K562 (cell line): Measurements from ENCODE around the gene DEK. TPM values are rescaled to one million over a fixed set of nuclear protein-coding genes. Genes with fewer than 3 reads are reported as not detected.

ENCODE experiments used
- ATAC-seq: fragments of 200-7000 bp; cut with Tn5 transposase; 3 replicates; pipeline ENCODE4 v1.9.1; 2020; ENCODE audit warnings: moderate library complexity
- BruUV-seq: library from RNA; stranded (reverse); fragments of 400-500 nt; replicated peaks from 2 replicates; lab custom pipeline; 2021; lab: Mats Ljungman, UMichigan
- CTCF ChIA-PET: fragments of 300-600 bp; formaldehyde crosslinking; extraction: SDS; loops from one replicate; lab custom pipeline; 2021; ENCODE audit warnings: low intra/inter-chr PET ratio; lab: Yijun Ruan, JAX
- POLR2A ChIA-PET: fragments of 300-600, 350-650 bp; sonication (Branson Sonifier 250); formaldehyde crosslinking; extraction: SDS; loops from one replicate; lab custom pipeline; 2021; ENCODE audit warnings: antibody characterized with exemption, inconsistent platforms; lab: Yijun Ruan, JAX
- DNase-seq, 4 experiments: peaks; one replicate each; pipeline versions ENCODE4 v3.0.0 to v3.0.0-alpha.2; 2011 to 2018; ENCODE audit warnings: low spot score in 3 of 4, mixed read lengths in 3 of 4; ENCODE audit errors: extremely low read depth in 1 of 4
- FAIRE-seq: peaks from 2 replicates; lab custom pipeline; 2011; peaks lifted over from hg19 to GRCh38; lab: Jason Lieb, UNC
- H2AFZ ChIP-seq: 2 replicates; pipeline ENCODE4 v1.6.0; 2011; ENCODE audit warnings: low read depth, low read length, control low read depth, inconsistent platforms
- H3K27ac ChIP-seq: fragments of 200-600 bp; 3 replicates; pipeline ENCODE4 v1.8.0; 2011; ENCODE audit warnings: low read depth, mild to moderate bottlenecking, control low read depth, inconsistent platforms, low read length, moderate library complexity, mixed read lengths; ENCODE audit errors: extremely low read depth
- H3K27me3 ChIP-seq, 2 experiments: fragments of 300-600 bp in 1 of 2; 2 replicates in 1 of 2; 3 replicates in 1 of 2; pipeline versions ENCODE4 v1.6.0 to v1.8.0; 2011; ENCODE audit warnings: inconsistent platforms in 2 of 2, low read length in 2 of 2, mild to moderate bottlenecking in 1 of 2, mixed read lengths in 1 of 2, moderate library complexity in 1 of 2; ENCODE audit not compliant: control insufficient read depth in 2 of 2, insufficient read depth in 2 of 2
- H3K36me3 ChIP-seq: fragments of 300-600 bp; 3 replicates; pipeline ENCODE4 v1.8.0; 2011; ENCODE audit warnings: mild to moderate bottlenecking, low read length, inconsistent platforms; ENCODE audit not compliant: control insufficient read depth, insufficient read depth
- H3K4me1 ChIP-seq, 2 experiments: fragments of 200-600 bp in 1 of 2; replicated peaks in 1 of 2; 2 replicates in 1 of 2; 3 replicates in 1 of 2; pipeline versions ENCODE4 v1.5.1 to v1.8.0; 2011; ENCODE audit warnings: inconsistent platforms in 2 of 2, low read length in 2 of 2, mild to moderate bottlenecking in 1 of 2, mixed read lengths in 1 of 2, moderate library complexity in 1 of 2; ENCODE audit not compliant: control insufficient read depth in 2 of 2, insufficient read depth in 2 of 2
- H3K4me2 ChIP-seq: 2 replicates; pipeline ENCODE4 v1.6.1; 2011; ENCODE audit warnings: low read length, control low read depth, inconsistent platforms, mixed read lengths; ENCODE audit not compliant: insufficient read depth
- H3K4me3 ChIP-seq: fragments of 200-600 bp; sonication (generic), shearing (Covaris generic); 2 replicates; pipeline ENCODE4 v1.5.1; 2016; ENCODE audit warnings: control low read depth, inconsistent platforms
- H3K79me2 ChIP-seq: fragments of 200-600 bp; 3 replicates; pipeline ENCODE4 v1.8.0; 2011; ENCODE audit warnings: low read length, inconsistent platforms; ENCODE audit not compliant: control insufficient read depth, insufficient read depth
- H3K9ac ChIP-seq, 2 experiments: 2 replicates each; pipeline versions ENCODE4 v1.6.0 to v1.6.1; 2011; ENCODE audit warnings: low read depth in 2 of 2, low read length in 2 of 2, control low read depth in 1 of 2, inconsistent platforms in 1 of 2, mild to moderate bottlenecking in 1 of 2, mixed read lengths in 1 of 2; ENCODE audit not compliant: insufficient read depth in 1 of 2
- H3K9me1 ChIP-seq: one replicate; pipeline ENCODE4 v1.6.0; 2011; ENCODE audit warnings: inconsistent platforms, mild to moderate bottlenecking, low read length, moderate library complexity; ENCODE audit not compliant: control insufficient read depth, insufficient read depth
- H3K9me3 ChIP-seq: replicated peaks from 2 replicates; pipeline ENCODE4 v1.5.1; 2011; ENCODE audit warnings: low read depth, low read length, inconsistent platforms; ENCODE audit not compliant: control insufficient read depth, insufficient read depth
- H4K20me1 ChIP-seq: replicated peaks from 2 replicates; pipeline ENCODE4 v1.6.1; 2011; ENCODE audit warnings: low read length, inconsistent platforms, mixed read lengths; ENCODE audit not compliant: control insufficient read depth, insufficient read depth
- CBX2 ChIP-seq: fragments of 200-600 bp; sonication (generic); IDR thresholded peaks from one replicate; pipeline ENCODE4 v1.6.1; 2012; ENCODE audit warnings: mild to moderate bottlenecking, low read length, inconsistent platforms; ENCODE audit not compliant: insufficient read depth, poor library complexity, severe bottlenecking
- ETV5 ChIP-seq: sonication (generic); formaldehyde crosslinking; IDR thresholded peaks from 2 replicates; pipeline ENCODE4 v1.4.0; 2020; ENCODE audit warnings: low read depth, mild to moderate bottlenecking, missing genetic modification reagents
- HMGXB4 ChIP-seq: sonication (generic); formaldehyde crosslinking; IDR thresholded peaks from 2 replicates; pipeline ENCODE4 v1.8.1; 2023; ENCODE audit warnings: mild to moderate bottlenecking, missing genetic modification reagents
- KHSRP ChIP-seq: fragments of 450-650 bp; IDR thresholded peaks from 2 replicates; pipeline ENCODE4 v1.6.1; 2017
- MEIS2 ChIP-seq: fragments of 450-650 bp; IDR thresholded peaks from 2 replicates; pipeline ENCODE4 v1.6.1; 2014; ENCODE audit warnings: mild to moderate bottlenecking; ENCODE audit not compliant: partially characterized antibody
- NCOA4 ChIP-seq: fragments of 450-650 bp; IDR thresholded peaks from 2 replicates; pipeline ENCODE4 v1.6.1; 2018; ENCODE audit warnings: mild to moderate bottlenecking; ENCODE audit not compliant: partially characterized antibody
- NFE2L1 ChIP-seq: fragments of 450-650 bp; IDR thresholded peaks from 2 replicates; pipeline ENCODE4 v1.6.1; 2016; ENCODE audit warnings: missing genetic modification characterization, low read depth, mild to moderate bottlenecking, missing compliant biosample characterization, moderate library complexity, borderline replicate concordance
- NR1H2 ChIP-seq: sonication (generic); formaldehyde crosslinking; IDR thresholded peaks from 2 replicates; pipeline ENCODE4 v1.4.0; 2020; ENCODE audit warnings: mild to moderate bottlenecking, missing genetic modification reagents
- PTTG1 ChIP-seq: fragments of 450-650 bp; IDR thresholded peaks from 2 replicates; pipeline ENCODE4 v1.6.1; 2016; ENCODE audit warnings: low read depth, mild to moderate bottlenecking, missing genetic modification characterization, missing compliant biosample characterization
- RNF2 ChIP-seq: sonication (generic); IDR thresholded peaks from 2 replicates; pipeline ENCODE4 v1.6.1; 2016
- SETDB1 ChIP-seq: IDR thresholded peaks from one replicate; pipeline ENCODE4 v1.6.1; 2012; ENCODE audit warnings: low read length, control low read depth, inconsistent platforms
- SNRNP70 ChIP-seq: fragments of 200-400 bp; formaldehyde crosslinking; optimal IDR thresholded peaks from 2 replicates; pipeline ENCODE3; 2017; ENCODE audit warnings: low read depth, low read length
- ZNF583 ChIP-seq: fragments of 250-450 bp; sonication (Bioruptor Pico); IDR thresholded peaks from 2 replicates; pipeline ENCODE4 v1.4.0; 2020
- WGBS: fragments of 100-300 bp; shearing (Covaris generic); methylation state at CpG from one replicate; pipeline ENCODE4 v1.1.6; 2016; ENCODE audit warnings: low coverage, mixed read lengths; ENCODE audit not compliant: insufficient coverage; ENCODE audit errors: missing lambda C conversion rate; 5-methylcytosine and 5-hydroxymethylcytosine counted together
- in situ Hi-C: fragments of 300-500 bp; cut with MboI; formaldehyde crosslinking; loops from 4 replicates; pipeline ENCODE4 v1.15.0; 2018; ENCODE audit warnings: inconsistent platforms, mixed read lengths
- intact Hi-C: fragments of 100-400 bp; cut with micrococcal nuclease; formaldehyde crosslinking; loops from 2 replicates; pipeline ENCODE4 v1.14.2; 2022
- polyA plus RNA-seq, 8 experiments: library from polyadenylated mRNA; depleted of rRNA in 4 of 8; stranded (reverse) in 5 of 8; unstranded in 3 of 8; fragments of >200 nt; fragmentation: Nextera tagmentation in 2 of 8; fragmentation: Illumina TruSeq in 1 of 8; extraction: Ambion mirVana in 2 of 8; extraction: Trizol in 1 of 8; gene quantifications; 2 replicates each; pipeline versions ENCODE4 v1.2.1 to v1.2.3, GENCODE V29; 2011 to 2014; ENCODE audit warnings: inconsistent platforms in 1 of 8, missing spikeins in 1 of 8
- total RNA-seq, 7 experiments: library from RNA; depleted of rRNA in 6 of 7; stranded (reverse); fragments of >200 nt in 6 of 7; fragmentation: Illumina TruSeq in 2 of 7; extraction: Trizol in 2 of 7; gene quantifications; 2 replicates each; pipeline versions ENCODE4 v1.2.1 to v1.2.3, GENCODE V29; 2011 to 2021; ENCODE audit warnings: low replicate concordance in 1 of 7
- TF ChIP-seq, protein P1 (sequence below): fragments of 450-650 bp; IDR thresholded peaks from 2 replicates; pipeline ENCODE4 v1.6.1; 2018; ENCODE audit not compliant: partially characterized antibody
- TF ChIP-seq, protein P2 (sequence below): fragments of 450-650 bp; IDR thresholded peaks from 2 replicates; pipeline ENCODE4 v1.6.1; 2017; ENCODE audit warnings: antibody characterized with exemption

DEK gene
- total and polyA plus RNA-seq, 9 of the 15 experiments (the other 6 are each of a cell fraction or from before 2014, with no cell fraction given) = 82.3 to 338 (median 184) TPM

GRCh38 chr6:18186033-18186432 lies 78.3 kb downstream of the DEK start:
- no TSS peak for BruUV-seq
- H3K4me1 ChIP-seq = peaks cover 0 to 3% of the 10 kb centered on the region in 2 experiments; a peak in 1 of 5 replicates
- ATAC-seq (no peak), DNase-seq (no peak), FAIRE-seq (no peak)
- H3K79me2 ChIP-seq = no peaks in the 10 kb centered on the region
- H3K36me3 ChIP-seq = peaks cover 36% of the 10 kb centered on the region; the same call in 2 of the 3 replicates
- no peak overlapping the region; the same call in 2 of the 3 replicates for H3K27ac ChIP-seq
- H3K9me3 ChIP-seq = no peaks in the 10 kb centered on the region
- no peaks in the 10 kb centered on the region for H4K20me1 ChIP-seq
- H3K9me1 ChIP-seq = no peaks in the 10 kb centered on the region
- 46% methylated on average over 2 of the region's 2 CpGs for WGBS
- no peaks in the 10 kb centered on the region for H3K27me3 ChIP-seq
- in situ Hi-C loops (no loop called here), intact Hi-C loops (no loop called here)
- no peak overlapping the region for H2AFZ ChIP-seq
- H3K9ac ChIP-seq = no peak overlapping the region; a peak in 1 of 4 replicates
- CTCF ChIA-PET = no interaction called here
- no peak overlapping the region for H3K4me3 ChIP-seq
- H3K4me2 ChIP-seq = no peak overlapping the region
- POLR2A ChIA-PET = interaction anchor here (0.5 kb wide), 1 partner anchor 335 kb away, joined by 3 read pairs; no protein-coding TSS in a partner anchor
- TF ChIP-seq KHSRP (no peak), RNF2 (no peak), PTTG1 (tag) (no peak), NR1H2 (no peak), ETV5 (CRISPR knock-in tag) (no peak), SNRNP70 (no peak), CBX2 (no peak), SETDB1 (no peak), HMGXB4 (CRISPR knock-in tag) (no peak), NCOA4 (no peak), ZNF583 (CRISPR knock-in tag) (no peak), MEIS2 (no peak), NFE2L1 (no peak)
- TF ChIP-seq, protein P1, sequence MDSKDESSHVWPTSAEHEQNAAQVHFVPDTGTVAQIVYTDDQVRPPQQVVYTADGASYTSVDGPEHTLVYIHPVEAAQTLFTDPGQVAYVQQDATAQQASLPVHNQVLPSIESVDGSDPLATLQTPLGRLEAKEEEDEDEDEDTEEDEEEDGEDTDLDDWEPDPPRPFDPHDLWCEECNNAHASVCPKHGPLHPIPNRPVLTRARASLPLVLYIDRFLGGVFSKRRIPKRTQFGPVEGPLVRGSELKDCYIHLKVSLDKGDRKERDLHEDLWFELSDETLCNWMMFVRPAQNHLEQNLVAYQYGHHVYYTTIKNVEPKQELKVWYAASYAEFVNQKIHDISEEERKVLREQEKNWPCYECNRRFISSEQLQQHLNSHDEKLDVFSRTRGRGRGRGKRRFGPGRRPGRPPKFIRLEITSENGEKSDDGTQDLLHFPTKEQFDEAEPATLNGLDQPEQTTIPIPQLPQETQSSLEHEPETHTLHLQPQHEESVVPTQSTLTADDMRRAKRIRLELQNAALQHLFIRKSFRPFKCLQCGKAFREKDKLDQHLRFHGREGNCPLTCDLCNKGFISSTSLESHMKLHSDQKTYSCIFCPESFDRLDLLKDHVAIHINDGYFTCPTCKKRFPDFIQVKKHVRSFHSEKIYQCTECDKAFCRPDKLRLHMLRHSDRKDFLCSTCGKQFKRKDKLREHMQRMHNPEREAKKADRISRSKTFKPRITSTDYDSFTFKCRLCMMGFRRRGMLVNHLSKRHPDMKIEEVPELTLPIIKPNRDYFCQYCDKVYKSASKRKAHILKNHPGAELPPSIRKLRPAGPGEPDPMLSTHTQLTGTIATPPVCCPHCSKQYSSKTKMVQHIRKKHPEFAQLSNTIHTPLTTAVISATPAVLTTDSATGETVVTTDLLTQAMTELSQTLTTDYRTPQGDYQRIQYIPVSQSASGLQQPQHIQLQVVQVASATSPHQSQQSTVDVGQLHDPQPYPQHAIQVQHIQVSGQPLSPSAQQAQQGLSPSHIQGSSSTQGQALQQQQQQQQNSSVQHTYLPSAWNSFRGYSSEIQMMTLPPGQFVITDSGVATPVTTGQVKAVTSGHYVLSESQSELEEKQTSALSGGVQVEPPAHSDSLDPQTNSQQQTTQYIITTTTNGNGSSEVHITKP = no peak
- TF ChIP-seq, protein P2, sequence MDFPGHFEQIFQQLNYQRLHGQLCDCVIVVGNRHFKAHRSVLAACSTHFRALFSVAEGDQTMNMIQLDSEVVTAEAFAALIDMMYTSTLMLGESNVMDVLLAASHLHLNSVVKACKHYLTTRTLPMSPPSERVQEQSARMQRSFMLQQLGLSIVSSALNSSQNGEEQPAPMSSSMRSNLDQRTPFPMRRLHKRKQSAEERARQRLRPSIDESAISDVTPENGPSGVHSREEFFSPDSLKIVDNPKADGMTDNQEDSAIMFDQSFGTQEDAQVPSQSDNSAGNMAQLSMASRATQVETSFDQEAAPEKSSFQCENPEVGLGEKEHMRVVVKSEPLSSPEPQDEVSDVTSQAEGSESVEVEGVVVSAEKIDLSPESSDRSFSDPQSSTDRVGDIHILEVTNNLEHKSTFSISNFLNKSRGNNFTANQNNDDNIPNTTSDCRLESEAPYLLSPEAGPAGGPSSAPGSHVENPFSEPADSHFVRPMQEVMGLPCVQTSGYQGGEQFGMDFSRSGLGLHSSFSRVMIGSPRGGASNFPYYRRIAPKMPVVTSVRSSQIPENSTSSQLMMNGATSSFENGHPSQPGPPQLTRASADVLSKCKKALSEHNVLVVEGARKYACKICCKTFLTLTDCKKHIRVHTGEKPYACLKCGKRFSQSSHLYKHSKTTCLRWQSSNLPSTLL = no peak
